ENCODE results near the gene DIPK1C. TPM values are rescaled to one million over a fixed set of nuclear protein-coding genes. Genes with fewer than 3 reads are reported as not detected.

The DIPK1C gene
- total and polyA plus RNA-seq, 2 experiments from 2014 or later: 0.07 TPM; not detected in 1

GRCh38 chr18:74454279-74454751 is 2.8 kb downstream of the DIPK1C start (continued):
- TF ChIP-seq, protein P1, sequence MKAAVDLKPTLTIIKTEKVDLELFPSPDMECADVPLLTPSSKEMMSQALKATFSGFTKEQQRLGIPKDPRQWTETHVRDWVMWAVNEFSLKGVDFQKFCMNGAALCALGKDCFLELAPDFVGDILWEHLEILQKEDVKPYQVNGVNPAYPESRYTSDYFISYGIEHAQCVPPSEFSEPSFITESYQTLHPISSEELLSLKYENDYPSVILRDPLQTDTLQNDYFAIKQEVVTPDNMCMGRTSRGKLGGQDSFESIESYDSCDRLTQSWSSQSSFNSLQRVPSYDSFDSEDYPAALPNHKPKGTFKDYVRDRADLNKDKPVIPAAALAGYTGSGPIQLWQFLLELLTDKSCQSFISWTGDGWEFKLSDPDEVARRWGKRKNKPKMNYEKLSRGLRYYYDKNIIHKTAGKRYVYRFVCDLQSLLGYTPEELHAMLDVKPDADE (IDR thresholded peaks at IDR 0.05): no peak

DNA sequence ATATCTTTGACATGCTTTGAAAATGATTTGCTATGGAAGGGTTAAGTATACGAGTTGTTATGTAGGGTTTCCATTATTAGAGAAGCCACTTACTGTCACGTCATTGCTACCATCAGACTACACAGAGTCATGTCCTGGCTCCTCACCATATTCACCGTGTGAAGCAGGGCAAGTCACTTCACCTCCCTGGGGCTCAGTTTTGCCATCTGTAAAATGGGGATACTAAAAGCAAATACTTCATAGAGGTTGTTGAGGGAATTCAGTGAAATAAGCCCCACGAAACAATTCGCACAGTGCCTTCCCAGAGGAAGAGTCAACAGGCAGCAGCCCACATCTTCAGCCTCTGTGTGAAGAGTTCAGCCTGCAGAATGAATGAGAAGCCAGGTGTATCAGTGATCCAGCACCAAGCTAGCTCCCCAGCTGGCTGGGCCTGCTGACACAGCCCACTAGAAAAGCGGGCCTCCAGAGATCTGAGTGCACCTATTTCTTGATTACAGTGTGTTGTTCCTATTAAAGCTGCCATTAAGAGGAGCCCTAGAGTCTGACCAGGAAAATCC is 3.4 kb downstream of the DIPK1C start:
- H2AFZ ChIP-seq: no peak overlapping the region
- H3K4me3 ChIP-seq: no peak overlapping the region
- no peak overlapping the region for H3K27ac ChIP-seq (ENCODE audit: low read depth)
- H3K9me3 Mint-ChIP-seq: no peaks in the 10 kb centered on the region
- H3K79me2 ChIP-seq (replicated peaks; ENCODE audit: insufficient read depth): no peaks in the 10 kb centered on the region
- H3K4me2 ChIP-seq: no peak overlapping the region
- H3K36me3 Mint-ChIP-seq (ENCODE audit: low read depth): no peaks in the 10 kb centered on the region
- H3K36me3 ChIP-seq (ENCODE audit: insufficient read depth): no peaks in the 10 kb centered on the region
- peaks cover 13% of the 10 kb centered on the region for H3K4me1 Mint-ChIP-seq
- H3K4me3 Mint-ChIP-seq: no peak overlapping the region
- no peak for ATAC-seq
- no peak for DNase-seq (ENCODE audit: low spot score)
- no peak for TF ChIP-seq ZNF331 (CRISPR knock-in tag; IDR thresholded peaks at IDR 0.05; ENCODE audit: low read depth)
- H3K27me3 Mint-ChIP-seq (ENCODE audit: insufficient read depth, low read depth, poor library complexity): peaks cover 38% of the 10 kb centered on the region
- H3K27ac Mint-ChIP-seq: no peak overlapping the region
- no peaks in the 10 kb centered on the region for H3F3A ChIP-seq (replicated peaks; ENCODE audit: low read depth)
- no peaks in the 10 kb centered on the region for H4K20me1 ChIP-seq (replicated peaks; ENCODE audit: insufficient read depth)
- no peaks in the 10 kb centered on the region for H3K9me2 ChIP-seq (ENCODE audit: insufficient read depth)
- peaks cover 49% of the 10 kb centered on the region for H3K27me3 ChIP-seq (ENCODE audit: insufficient read depth)
- peaks cover 5% of the 10 kb centered on the region for H3K4me1 ChIP-seq (ENCODE audit: insufficient read depth)

GRCh38 chr18:74453016-74453566 is 4.0 kb downstream of the DIPK1C start:
- no peaks in the 10 kb centered on the region for H3K36me3 Mint-ChIP-seq (ENCODE audit: low read depth)
- peaks cover 38% of the 10 kb centered on the region for H3K27me3 Mint-ChIP-seq (ENCODE audit: insufficient read depth, low read depth, poor library complexity)
- Histone ChIP-seq H3K4me1 (ENCODE audit: insufficient read depth) (peaks cover 5% of the 10 kb centered on the region), H3K27me3 (ENCODE audit: insufficient read depth) (peaks cover 42% of the 10 kb centered on the region), H3K4me2 (no peak overlapping the region), H3K4me3 (no peak overlapping the region), H3F3A (replicated peaks; ENCODE audit: low read depth) (no peaks in the 10 kb centered on the region), H2AFZ (no peak overlapping the region), H3K79me2 (replicated peaks; ENCODE audit: insufficient read depth) (no peaks in the 10 kb centered on the region), H3K9me2 (ENCODE audit: insufficient read depth) (no peaks in the 10 kb centered on the region), H3K27ac (ENCODE audit: low read depth) (no peak overlapping the region), H4K20me1 (replicated peaks; ENCODE audit: insufficient read depth) (no peaks in the 10 kb centered on the region), H3K36me3 (ENCODE audit: insufficient read depth) (no peaks in the 10 kb centered on the region)
- no peaks in the 10 kb centered on the region for H3K9me3 Mint-ChIP-seq
- no peak overlapping the region for H3K27ac Mint-ChIP-seq
- H3K4me1 Mint-ChIP-seq: peaks cover 10% of the 10 kb centered on the region
- DNase-seq (ENCODE audit: low spot score) (no peak), ATAC-seq (no peak)
- H3K4me3 Mint-ChIP-seq: no peak overlapping the region
- no peak for TF ChIP-seq CREB1 (CRISPR knock-in tag; IDR thresholded peaks at IDR 0.05; ENCODE audit: low read depth)
- TF ChIP-seq, protein P2, sequence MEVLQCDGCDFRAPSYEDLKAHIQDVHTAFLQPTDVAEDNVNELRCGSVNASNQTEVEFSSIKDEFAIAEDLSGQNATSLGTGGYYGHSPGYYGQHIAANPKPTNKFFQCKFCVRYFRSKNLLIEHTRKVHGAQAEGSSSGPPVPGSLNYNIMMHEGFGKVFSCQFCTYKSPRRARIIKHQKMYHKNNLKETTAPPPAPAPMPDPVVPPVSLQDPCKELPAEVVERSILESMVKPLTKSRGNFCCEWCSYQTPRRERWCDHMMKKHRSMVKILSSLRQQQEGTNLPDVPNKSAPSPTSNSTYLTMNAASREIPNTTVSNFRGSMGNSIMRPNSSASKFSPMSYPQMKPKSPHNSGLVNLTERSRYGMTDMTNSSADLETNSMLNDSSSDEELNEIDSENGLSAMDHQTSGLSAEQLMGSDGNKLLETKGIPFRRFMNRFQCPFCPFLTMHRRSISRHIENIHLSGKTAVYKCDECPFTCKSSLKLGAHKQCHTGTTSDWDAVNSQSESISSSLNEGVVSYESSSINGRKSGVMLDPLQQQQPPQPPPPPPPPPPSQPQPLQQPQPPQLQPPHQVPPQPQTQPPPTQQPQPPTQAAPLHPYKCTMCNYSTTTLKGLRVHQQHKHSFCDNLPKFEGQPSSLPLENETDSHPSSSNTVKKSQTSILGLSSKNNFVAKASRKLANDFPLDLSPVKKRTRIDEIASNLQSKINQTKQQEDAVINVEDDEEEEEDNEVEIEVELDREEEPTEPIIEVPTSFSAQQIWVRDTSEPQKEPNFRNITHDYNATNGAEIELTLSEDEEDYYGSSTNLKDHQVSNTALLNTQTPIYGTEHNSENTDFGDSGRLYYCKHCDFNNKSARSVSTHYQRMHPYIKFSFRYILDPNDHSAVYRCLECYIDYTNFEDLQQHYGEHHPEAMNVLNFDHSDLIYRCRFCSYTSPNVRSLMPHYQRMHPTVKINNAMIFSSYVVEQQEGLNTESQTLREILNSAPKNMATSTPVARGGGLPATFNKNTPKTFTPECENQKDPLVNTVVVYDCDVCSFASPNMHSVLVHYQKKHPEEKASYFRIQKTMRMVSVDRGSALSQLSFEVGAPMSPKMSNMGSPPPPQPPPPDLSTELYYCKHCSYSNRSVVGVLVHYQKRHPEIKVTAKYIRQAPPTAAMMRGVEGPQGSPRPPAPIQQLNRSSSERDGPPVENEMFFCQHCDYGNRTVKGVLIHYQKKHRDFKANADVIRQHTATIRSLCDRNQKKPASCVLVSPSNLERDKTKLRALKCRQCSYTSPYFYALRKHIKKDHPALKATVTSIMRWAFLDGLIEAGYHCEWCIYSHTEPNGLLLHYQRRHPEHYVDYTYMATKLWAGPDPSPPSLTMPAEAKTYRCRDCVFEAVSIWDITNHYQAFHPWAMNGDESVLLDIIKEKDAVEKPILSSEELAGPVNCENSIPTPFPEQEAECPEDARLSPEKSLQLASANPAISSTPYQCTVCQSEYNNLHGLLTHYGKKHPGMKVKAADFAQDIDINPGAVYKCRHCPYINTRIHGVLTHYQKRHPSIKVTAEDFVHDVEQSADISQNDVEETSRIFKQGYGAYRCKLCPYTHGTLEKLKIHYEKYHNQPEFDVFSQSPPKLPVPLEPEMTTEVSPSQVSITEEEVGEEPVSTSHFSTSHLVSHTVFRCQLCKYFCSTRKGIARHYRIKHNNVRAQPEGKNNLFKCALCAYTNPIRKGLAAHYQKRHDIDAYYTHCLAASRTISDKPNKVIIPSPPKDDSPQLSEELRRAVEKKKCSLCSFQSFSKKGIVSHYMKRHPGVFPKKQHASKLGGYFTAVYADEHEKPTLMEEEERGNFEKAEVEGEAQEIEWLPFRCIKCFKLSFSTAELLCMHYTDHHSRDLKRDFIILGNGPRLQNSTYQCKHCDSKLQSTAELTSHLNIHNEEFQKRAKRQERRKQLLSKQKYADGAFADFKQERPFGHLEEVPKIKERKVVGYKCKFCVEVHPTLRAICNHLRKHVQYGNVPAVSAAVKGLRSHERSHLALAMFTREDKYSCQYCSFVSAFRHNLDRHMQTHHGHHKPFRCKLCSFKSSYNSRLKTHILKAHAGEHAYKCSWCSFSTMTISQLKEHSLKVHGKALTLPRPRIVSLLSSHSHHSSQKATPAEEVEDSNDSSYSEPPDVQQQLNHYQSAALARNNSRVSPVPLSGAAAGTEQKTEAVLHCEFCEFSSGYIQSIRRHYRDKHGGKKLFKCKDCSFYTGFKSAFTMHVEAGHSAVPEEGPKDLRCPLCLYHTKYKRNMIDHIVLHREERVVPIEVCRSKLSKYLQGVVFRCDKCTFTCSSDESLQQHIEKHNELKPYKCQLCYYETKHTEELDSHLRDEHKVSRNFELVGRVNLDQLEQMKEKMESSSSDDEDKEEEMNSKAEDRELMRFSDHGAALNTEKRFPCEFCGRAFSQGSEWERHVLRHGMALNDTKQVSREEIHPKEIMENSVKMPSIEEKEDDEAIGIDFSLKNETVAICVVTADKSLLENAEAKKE (CRISPR knock-in tag; IDR thresholded peaks at IDR 0.05): no peak
- TF ChIP-seq JUNB (IDR thresholded peaks at IDR 0.05; ENCODE audit: unreplicated experiment): no peak
- TF ChIP-seq STAT1 (IDR thresholded peaks at IDR 0.05; ENCODE audit: unreplicated experiment): no peak
- TF ChIP-seq NANOG (IDR thresholded peaks at IDR 0.05; ENCODE audit: borderline replicate concordance): no peak
- TF ChIP-seq REST (IDR thresholded peaks at IDR 0.05; ENCODE audit: unreplicated experiment): no peak
